Neutrophil (primary cell): ENCODE measurements around the gene COMTD1.

ENCODE experiments used
- H3K27ac ChIP-seq: fragments of 200-600 bp; sonication (generic); 2 replicates; pipeline ENCODE4 v1.5.1; 2016; ENCODE audit warnings: mild to moderate bottlenecking, moderate library complexity
- H3K27me3 ChIP-seq: fragments of 200-600 bp; sonication (generic); 2 replicates; pipeline ENCODE4 v1.6.0; 2016; ENCODE audit warnings: mild to moderate bottlenecking
- H3K36me3 ChIP-seq: fragments of 200-600 bp; sonication (generic); 2 replicates; pipeline ENCODE4 v1.5.1; 2017
- H3K4me1 ChIP-seq, 2 experiments: fragments of 200-600 bp in 1 of 2; sonication (generic) in 1 of 2; 1 replicate in 1 of 2; 2 replicates in 1 of 2; pipeline versions ENCODE4 v1.5.1 to v1.6.1; 2013 to 2016; ENCODE audit warnings: low read depth in 1 of 2, low read length in 1 of 2, mild to moderate bottlenecking in 1 of 2, moderate library complexity in 1 of 2; ENCODE audit not compliant: control insufficient read depth in 1 of 2, insufficient read depth in 1 of 2
- H3K4me3 ChIP-seq, 2 experiments: fragments of 200-600 bp in 1 of 2; sonication (generic) in 1 of 2; 1 replicate in 1 of 2; 2 replicates in 1 of 2; pipeline ENCODE4 v1.5.1; 2013 to 2016; ENCODE audit warnings: low read depth in 1 of 2, low read length in 1 of 2, mild to moderate bottlenecking in 1 of 2, moderate library complexity in 1 of 2
- H3K9me3 ChIP-seq: fragments of 200-600 bp; sonication (generic); 2 replicates; pipeline ENCODE4 v1.5.1; 2016
- CTCF ChIP-seq: fragments of 200-600 bp; sonication (generic); IDR thresholded peaks from 2 replicates; pipeline ENCODE4 v1.5.1; 2016; ENCODE audit warnings: antibody characterized with exemption

Gene COMTD1

DNA sequence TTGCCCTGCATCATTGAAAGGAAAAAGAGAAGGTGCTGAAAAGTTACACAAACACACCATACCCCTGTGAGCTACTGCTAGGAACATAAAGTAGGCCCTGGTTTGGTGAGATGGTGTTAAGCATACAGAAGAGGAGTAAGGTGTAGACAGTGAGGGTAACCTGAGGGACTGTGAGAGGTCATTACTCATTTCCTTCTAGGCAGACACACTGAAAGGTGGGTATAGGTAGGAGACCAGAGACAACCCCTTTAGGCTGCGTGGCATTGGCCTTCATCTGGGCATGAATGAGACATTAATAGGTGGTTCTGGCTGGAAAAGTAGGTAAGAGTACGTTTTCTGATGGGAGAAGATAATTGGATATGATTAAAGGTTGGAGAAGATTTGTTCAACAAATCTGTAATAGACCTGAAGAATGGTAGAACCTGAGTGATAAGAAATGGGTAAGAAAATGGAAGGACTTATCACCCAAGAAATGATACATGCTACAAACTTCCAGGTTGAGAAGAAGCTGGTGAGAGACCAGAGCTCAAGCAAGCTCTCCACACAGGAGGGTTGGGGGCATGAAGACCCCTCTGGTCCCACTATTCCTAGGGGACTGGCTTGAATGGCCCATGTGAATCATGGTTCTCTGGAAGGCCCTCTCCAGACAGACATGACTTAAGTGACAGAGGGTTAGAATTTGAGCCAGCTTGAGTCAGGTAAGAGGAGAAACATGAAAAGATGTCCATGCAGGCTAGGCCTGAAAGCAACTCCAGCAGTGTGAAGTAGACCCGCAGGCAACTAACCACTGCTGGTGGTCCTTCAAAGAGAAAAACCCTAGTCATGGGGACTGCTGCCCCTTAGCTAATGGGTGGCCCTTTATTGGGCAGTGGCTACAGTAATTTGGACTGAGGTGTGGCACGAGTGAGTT lies 3.8 kb downstream of the COMTD1 start:
- Histone ChIP-seq H3K4me1 (peaks cover 22 to 24% of the 10 kb centered on the region in 2 experiments), H3K9me3 (no peaks in the 10 kb centered on the region), H3K27me3 (no peaks in the 10 kb centered on the region), H3K36me3 (peaks cover 33% of the 10 kb centered on the region), H3K4me3 (no peak overlapping the region), H3K27ac (peak overlapping the region; percentile 77)
- TF ChIP-seq CTCF, result no peak

GRCh38 chr10:75230600-75231038 lies 5.1 kb downstream of the COMTD1 start:
- TF ChIP-seq CTCF, result peak; percentile 98
- Histone ChIP-seq H3K36me3 (peaks cover 42% of the 10 kb centered on the region), H3K27ac (peak overlapping the region; percentile 77), H3K27me3 (no peaks in the 10 kb centered on the region), H3K4me3 (no peak overlapping the region), H3K4me1 (peaks cover 20 to 22% of the 10 kb centered on the region in 2 experiments), H3K9me3 (no peaks in the 10 kb centered on the region)

DNA sequence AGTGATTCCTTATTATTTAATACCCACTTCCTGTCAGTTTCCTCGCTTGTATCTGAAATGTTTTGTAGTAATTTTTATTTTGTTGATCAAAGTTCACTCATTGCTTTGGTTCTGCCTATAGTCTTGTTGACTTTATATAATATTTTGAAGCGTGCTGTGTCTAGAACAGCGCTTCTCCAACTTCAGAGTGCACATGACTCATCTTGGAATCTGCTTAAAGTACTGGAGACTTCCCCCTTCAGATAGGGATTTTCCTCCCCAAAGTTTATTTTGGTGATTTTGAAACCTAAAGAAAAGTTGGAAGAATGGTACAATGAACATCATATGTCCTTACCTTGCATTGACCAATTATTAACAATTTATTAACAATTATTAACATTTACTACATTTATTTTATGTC lies 5.8 kb downstream of the COMTD1 start:
- no peak for TF ChIP-seq CTCF

DNA sequence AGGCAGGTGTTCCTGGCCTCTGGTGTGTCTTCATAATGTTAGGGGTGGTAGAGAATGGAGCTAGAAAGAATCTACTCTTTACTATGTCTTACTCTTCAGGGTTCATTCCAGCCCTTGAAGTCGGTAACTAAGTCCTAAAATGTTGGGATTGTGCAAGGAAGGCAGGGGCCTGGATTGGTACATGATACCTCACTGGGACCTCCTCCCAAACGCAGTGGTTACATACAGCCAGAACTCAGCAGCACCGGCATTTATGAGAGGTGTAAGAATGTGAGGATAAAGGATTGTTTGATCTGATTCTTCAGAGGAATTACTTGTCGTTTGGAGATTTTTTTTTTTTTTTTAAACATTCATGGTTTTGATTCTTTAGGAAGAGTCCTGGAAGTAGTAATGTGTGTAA lies 6.9 kb downstream of the COMTD1 start:
- Histone ChIP-seq H3K4me1 (peaks cover 6 to 8% of the 10 kb centered on the region in 2 experiments), H3K27me3 (no peaks in the 10 kb centered on the region), H3K27ac (no peak overlapping the region), H3K9me3 (no peaks in the 10 kb centered on the region), H3K36me3 (peaks cover 59% of the 10 kb centered on the region), H3K4me3 (no peak overlapping the region)
- TF ChIP-seq CTCF, result no peak

More for the DNA sequence above, 5.8 kb downstream of the COMTD1 start:
- peaks cover 49% of the 10 kb centered on the region for H3K36me3 ChIP-seq
- no peaks in the 10 kb centered on the region for H3K9me3 ChIP-seq
- H3K4me3 ChIP-seq, result no peak overlapping the region
- H3K4me1 ChIP-seq, result peaks cover 15 to 16% of the 10 kb centered on the region in 2 experiments
- H3K27me3 ChIP-seq, result no peaks in the 10 kb centered on the region
- H3K27ac ChIP-seq, result peak overlapping the region; percentile 77

GRCh38 chr10:75228278-75228677 lies 7.5 kb downstream of the COMTD1 start:
- H3K27ac ChIP-seq, result no peak overlapping the region
- no peaks in the 10 kb centered on the region for H3K27me3 ChIP-seq
- peaks cover 65% of the 10 kb centered on the region for H3K36me3 ChIP-seq
- H3K4me1 ChIP-seq, result peaks cover under 1 to 3% of the 10 kb centered on the region in 2 experiments
- no peaks in the 10 kb centered on the region for H3K9me3 ChIP-seq
- no peak for TF ChIP-seq CTCF
- H3K4me3 ChIP-seq, result no peak overlapping the region
